GM23338 (cell line): ENCODE results near the gene GLTP. TPM values are rescaled to one million over a fixed set of nuclear protein-coding genes. Genes with fewer than 3 reads are reported as not detected.

Source experiments
- ATAC-seq: fragments of 200-7000 bp; cut with Tn5 transposase; 3 replicates; pipeline ENCODE4 v1.9.1; 2020
- DNase-seq: peaks from one replicate; pipeline ENCODE4 v3.0.0-alpha.2; 2015; ENCODE audit warnings: low spot score
- H2AFZ ChIP-seq: fragments of 200-600 bp; sonication (generic); 2 replicates; pipeline ENCODE4 v1.8.0; 2016; ENCODE audit warnings: antibody characterized with exemption, mild to moderate bottlenecking, moderate library complexity
- H3F3A ChIP-seq: fragments of 200-600 bp; sonication (generic); replicated peaks from 2 replicates; pipeline ENCODE4 v1.8.0; 2017; ENCODE audit warnings: antibody characterized with exemption, mixed run types, low read depth
- H3K27ac ChIP-seq: fragments of 200-600 bp; sonication (generic); 2 replicates; pipeline ENCODE4 v1.6.1; 2016; ENCODE audit warnings: low read depth
- H3K27me3 ChIP-seq: fragments of 200-600 bp; sonication (generic); 2 replicates; pipeline ENCODE4 v1.8.0; 2016; ENCODE audit warnings: mild to moderate bottlenecking, mixed run types, moderate library complexity; ENCODE audit not compliant: insufficient read depth
- H3K36me3 ChIP-seq: fragments of 200-600 bp; sonication (generic); 2 replicates; pipeline ENCODE4 v1.8.0; 2016; ENCODE audit warnings: mild to moderate bottlenecking; ENCODE audit not compliant: insufficient read depth
- H3K4me1 ChIP-seq: fragments of 200-600 bp; sonication (generic); 2 replicates; pipeline ENCODE4 v1.8.0; 2016; ENCODE audit warnings: mild to moderate bottlenecking, moderate library complexity; ENCODE audit not compliant: insufficient read depth
- H3K4me2 ChIP-seq: fragments of 200-600 bp; sonication (generic); 2 replicates; pipeline ENCODE4 v1.7.1; 2017; ENCODE audit warnings: mixed run types
- H3K4me3 ChIP-seq: fragments of 200-600 bp; sonication (generic); 2 replicates; pipeline ENCODE4 v1.6.1; 2016; ENCODE audit warnings: mixed run types
- H3K79me2 ChIP-seq: fragments of 200-600 bp; sonication (generic); replicated peaks from 2 replicates; pipeline ENCODE4 v1.8.0; 2017; ENCODE audit warnings: mild to moderate bottlenecking; ENCODE audit not compliant: insufficient read depth
- H3K9me2 ChIP-seq: fragments of 200-600 bp; sonication (generic); 2 replicates; pipeline ENCODE4 v1.8.0; 2017; ENCODE audit not compliant: insufficient read depth
- H4K20me1 ChIP-seq: fragments of 200-600 bp; sonication (generic); replicated peaks from 2 replicates; pipeline ENCODE4 v1.8.0; 2017; ENCODE audit warnings: mild to moderate bottlenecking; ENCODE audit not compliant: insufficient read depth
- H3K27ac Mint-ChIP-seq: 2 replicates; pipeline ENCODE4 v1.8.0; 2020; ENCODE audit warnings: inconsistent platforms, mild to moderate bottlenecking, moderate library complexity, mixed read lengths
- H3K27me3 Mint-ChIP-seq: 3 replicates; pipeline ENCODE4 v1.8.0; 2022; ENCODE audit warnings: low read depth, mild to moderate bottlenecking, moderate library complexity, mixed read lengths, inconsistent platforms; ENCODE audit not compliant: insufficient read depth, poor library complexity
- H3K36me3 Mint-ChIP-seq: 3 replicates; pipeline ENCODE4 v1.8.0; 2021; ENCODE audit warnings: low read depth, mild to moderate bottlenecking, inconsistent platforms, moderate library complexity, mixed read lengths
- H3K4me1 Mint-ChIP-seq: 3 replicates; pipeline ENCODE4 v1.8.0; 2020; ENCODE audit warnings: mild to moderate bottlenecking, inconsistent platforms, mixed read lengths
- H3K4me3 Mint-ChIP-seq: 3 replicates; pipeline ENCODE4 v1.8.0; 2021; ENCODE audit warnings: moderate library complexity, mild to moderate bottlenecking, inconsistent platforms, mixed read lengths
- H3K9me3 Mint-ChIP-seq: 3 replicates; pipeline ENCODE4 v1.8.0; 2020; ENCODE audit warnings: moderate library complexity, mild to moderate bottlenecking, inconsistent platforms, mixed read lengths
- CTCF ChIP-seq, 2 experiments: fragments of 200-600 bp in 1 of 2; sonication (generic) in 1 of 2; conservative IDR thresholded peaks; 2 replicates each; pipeline versions ENCODE4 v1.5.1 to v1.6.1; 2016 to 2017; ENCODE audit warnings: antibody characterized with exemption in 2 of 2, low read depth in 2 of 2, mild to moderate bottlenecking in 2 of 2, moderate library complexity in 1 of 2
- EZH2 ChIP-seq: fragments of 200-600 bp; sonication (generic); IDR thresholded peaks from one replicate; pipeline ENCODE4 v1.8.0; 2017; ENCODE audit warnings: antibody characterized with exemption, mild to moderate bottlenecking, low read depth; ENCODE audit not compliant: unreplicated experiment
- EZH2phosphoT487 ChIP-seq: fragments of 200-600 bp; sonication (generic); IDR thresholded peaks from one replicate; pipeline ENCODE4 v1.8.1; 2018; ENCODE audit warnings: antibody characterized with exemption; ENCODE audit not compliant: unreplicated experiment
- JUNB ChIP-seq: IDR thresholded peaks from one replicate; pipeline ENCODE4 v1.6.1; 2016; ENCODE audit warnings: antibody characterized with exemption; ENCODE audit not compliant: unreplicated experiment
- NANOG ChIP-seq: IDR thresholded peaks from 2 replicates; pipeline ENCODE4 v1.6.1; 2016; ENCODE audit warnings: antibody characterized with exemption, borderline replicate concordance
- REST ChIP-seq: IDR thresholded peaks from one replicate; pipeline ENCODE4 v1.6.1; 2018; ENCODE audit warnings: antibody characterized with exemption; ENCODE audit not compliant: unreplicated experiment
- STAT1 ChIP-seq: IDR thresholded peaks from one replicate; pipeline ENCODE4 v1.6.1; 2016; ENCODE audit warnings: antibody characterized with exemption; ENCODE audit not compliant: unreplicated experiment
- ZNF114 ChIP-seq: fragments of 250-450 bp; sonication (Bioruptor Pico); IDR thresholded peaks from 2 replicates; pipeline ENCODE4 v1.5.0; 2020; ENCODE audit warnings: mild to moderate bottlenecking, moderate library complexity
- ZNF331 ChIP-seq: fragments of 250-450 bp; sonication (Bioruptor Pico); IDR thresholded peaks from 2 replicates; pipeline ENCODE4 v1.5.0; 2020; ENCODE audit warnings: low read depth, mild to moderate bottlenecking, moderate library complexity
- polyA plus RNA-seq: library from polyadenylated mRNA; unstranded; fragments of >200 nt; fragmentation: Nextera tagmentation; extraction: Ambion mirVana; gene quantifications from 2 replicates; pipeline ENCODE4 v1.2.1, GENCODE V29; 2016
- total RNA-seq: library from RNA; depleted of rRNA; stranded (reverse); fragments of >200 nt; shearing (Covaris generic); gene quantifications from 2 replicates; pipeline ENCODE4 v1.2.3, GENCODE V29; 2014
- TF ChIP-seq, protein P1 (sequence below): IDR thresholded peaks from 2 replicates; pipeline ENCODE4 v1.6.1; 2016; ENCODE audit warnings: antibody characterized with exemption
- TF ChIP-seq, protein P2 (sequence below): fragments of 250-450 bp; sonication (Bioruptor Pico); IDR thresholded peaks from 2 replicates; pipeline ENCODE4 v1.5.0; 2020; ENCODE audit warnings: mild to moderate bottlenecking, moderate library complexity

GLTP gene
- total and polyA plus RNA-seq, 2 experiments from 2014 or later, result 26.5 to 30.2 TPM

DNA sequence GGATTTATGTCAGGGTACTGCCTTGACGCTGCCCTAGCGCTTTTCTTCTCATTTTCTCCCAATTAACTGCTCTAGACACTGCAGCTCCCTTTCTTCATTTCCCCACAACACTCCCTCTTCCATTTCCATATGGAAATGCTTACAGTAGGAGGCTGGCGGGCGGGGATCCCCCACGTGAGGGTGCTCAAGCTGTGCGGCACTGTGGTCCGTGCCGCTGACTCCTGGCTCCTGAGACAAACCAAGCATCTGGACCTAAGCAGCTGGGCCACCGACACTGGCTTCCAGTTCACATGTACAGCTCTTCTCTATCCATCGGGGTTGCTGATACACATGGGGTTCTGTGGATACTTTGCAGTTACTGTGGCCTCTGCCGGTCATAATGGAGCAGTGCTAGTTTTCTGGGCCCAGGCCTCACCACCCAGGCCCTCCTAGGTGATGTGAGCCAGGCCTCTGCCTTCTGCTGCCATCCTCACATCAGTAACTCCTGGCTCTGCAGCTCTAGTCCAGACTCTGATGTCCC is 40.0 kb upstream of the GLTP start (continued):
- TF ChIP-seq REST (no peak), ZNF331 (no peak), STAT1 (no peak), CTCF (conservative IDR thresholded peaks at IDR 0.05; ENCODE audit: low read depth in 2 of 2) (no peak), NANOG (no peak)
- TF ChIP-seq, protein P1, sequence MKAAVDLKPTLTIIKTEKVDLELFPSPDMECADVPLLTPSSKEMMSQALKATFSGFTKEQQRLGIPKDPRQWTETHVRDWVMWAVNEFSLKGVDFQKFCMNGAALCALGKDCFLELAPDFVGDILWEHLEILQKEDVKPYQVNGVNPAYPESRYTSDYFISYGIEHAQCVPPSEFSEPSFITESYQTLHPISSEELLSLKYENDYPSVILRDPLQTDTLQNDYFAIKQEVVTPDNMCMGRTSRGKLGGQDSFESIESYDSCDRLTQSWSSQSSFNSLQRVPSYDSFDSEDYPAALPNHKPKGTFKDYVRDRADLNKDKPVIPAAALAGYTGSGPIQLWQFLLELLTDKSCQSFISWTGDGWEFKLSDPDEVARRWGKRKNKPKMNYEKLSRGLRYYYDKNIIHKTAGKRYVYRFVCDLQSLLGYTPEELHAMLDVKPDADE, result no peak

GRCh38 chr12:109919456-109919855 is 39.1 kb upstream of the GLTP start:
- no peak overlapping the region for H3K4me3 ChIP-seq
- no peaks in the 10 kb centered on the region for H4K20me1 ChIP-seq
- H3K79me2 ChIP-seq, result no peaks in the 10 kb centered on the region
- no peak overlapping the region for H3K27ac Mint-ChIP-seq
- H3K4me1 Mint-ChIP-seq, result peaks cover 8% of the 10 kb centered on the region
- no peaks in the 10 kb centered on the region for H3K4me1 ChIP-seq
- no peaks in the 10 kb centered on the region for H3K27me3 ChIP-seq
- no peak overlapping the region for H2AFZ ChIP-seq
- H3K4me2 ChIP-seq, result no peak overlapping the region
- no peaks in the 10 kb centered on the region for H3K36me3 ChIP-seq
- H3K9me2 ChIP-seq, result no peaks in the 10 kb centered on the region
- H3K4me3 Mint-ChIP-seq, result no peak overlapping the region
- peaks cover 7% of the 10 kb centered on the region; the same call in 2 of the 3 replicates for H3K9me3 Mint-ChIP-seq
- peaks cover 7% of the 10 kb centered on the region for H3K27me3 Mint-ChIP-seq
- H3K36me3 Mint-ChIP-seq, result peaks cover 46% of the 10 kb centered on the region
- H3K27ac ChIP-seq, result no peak overlapping the region
- no peak for ATAC-seq
- 0 out of 2 replicates have a peak, but pooled peaks cover 3% of the 10 kb centered on the region for H3F3A ChIP-seq
- no peak for DNase-seq
- TF ChIP-seq EZH2 (no peak), EZH2phosphoT487 (no peak), JUNB (no peak), NANOG (no peak), ZNF114 (no peak), STAT1 (no peak)
- TF ChIP-seq, protein P1, result no peak
- TF ChIP-seq, protein P2, sequence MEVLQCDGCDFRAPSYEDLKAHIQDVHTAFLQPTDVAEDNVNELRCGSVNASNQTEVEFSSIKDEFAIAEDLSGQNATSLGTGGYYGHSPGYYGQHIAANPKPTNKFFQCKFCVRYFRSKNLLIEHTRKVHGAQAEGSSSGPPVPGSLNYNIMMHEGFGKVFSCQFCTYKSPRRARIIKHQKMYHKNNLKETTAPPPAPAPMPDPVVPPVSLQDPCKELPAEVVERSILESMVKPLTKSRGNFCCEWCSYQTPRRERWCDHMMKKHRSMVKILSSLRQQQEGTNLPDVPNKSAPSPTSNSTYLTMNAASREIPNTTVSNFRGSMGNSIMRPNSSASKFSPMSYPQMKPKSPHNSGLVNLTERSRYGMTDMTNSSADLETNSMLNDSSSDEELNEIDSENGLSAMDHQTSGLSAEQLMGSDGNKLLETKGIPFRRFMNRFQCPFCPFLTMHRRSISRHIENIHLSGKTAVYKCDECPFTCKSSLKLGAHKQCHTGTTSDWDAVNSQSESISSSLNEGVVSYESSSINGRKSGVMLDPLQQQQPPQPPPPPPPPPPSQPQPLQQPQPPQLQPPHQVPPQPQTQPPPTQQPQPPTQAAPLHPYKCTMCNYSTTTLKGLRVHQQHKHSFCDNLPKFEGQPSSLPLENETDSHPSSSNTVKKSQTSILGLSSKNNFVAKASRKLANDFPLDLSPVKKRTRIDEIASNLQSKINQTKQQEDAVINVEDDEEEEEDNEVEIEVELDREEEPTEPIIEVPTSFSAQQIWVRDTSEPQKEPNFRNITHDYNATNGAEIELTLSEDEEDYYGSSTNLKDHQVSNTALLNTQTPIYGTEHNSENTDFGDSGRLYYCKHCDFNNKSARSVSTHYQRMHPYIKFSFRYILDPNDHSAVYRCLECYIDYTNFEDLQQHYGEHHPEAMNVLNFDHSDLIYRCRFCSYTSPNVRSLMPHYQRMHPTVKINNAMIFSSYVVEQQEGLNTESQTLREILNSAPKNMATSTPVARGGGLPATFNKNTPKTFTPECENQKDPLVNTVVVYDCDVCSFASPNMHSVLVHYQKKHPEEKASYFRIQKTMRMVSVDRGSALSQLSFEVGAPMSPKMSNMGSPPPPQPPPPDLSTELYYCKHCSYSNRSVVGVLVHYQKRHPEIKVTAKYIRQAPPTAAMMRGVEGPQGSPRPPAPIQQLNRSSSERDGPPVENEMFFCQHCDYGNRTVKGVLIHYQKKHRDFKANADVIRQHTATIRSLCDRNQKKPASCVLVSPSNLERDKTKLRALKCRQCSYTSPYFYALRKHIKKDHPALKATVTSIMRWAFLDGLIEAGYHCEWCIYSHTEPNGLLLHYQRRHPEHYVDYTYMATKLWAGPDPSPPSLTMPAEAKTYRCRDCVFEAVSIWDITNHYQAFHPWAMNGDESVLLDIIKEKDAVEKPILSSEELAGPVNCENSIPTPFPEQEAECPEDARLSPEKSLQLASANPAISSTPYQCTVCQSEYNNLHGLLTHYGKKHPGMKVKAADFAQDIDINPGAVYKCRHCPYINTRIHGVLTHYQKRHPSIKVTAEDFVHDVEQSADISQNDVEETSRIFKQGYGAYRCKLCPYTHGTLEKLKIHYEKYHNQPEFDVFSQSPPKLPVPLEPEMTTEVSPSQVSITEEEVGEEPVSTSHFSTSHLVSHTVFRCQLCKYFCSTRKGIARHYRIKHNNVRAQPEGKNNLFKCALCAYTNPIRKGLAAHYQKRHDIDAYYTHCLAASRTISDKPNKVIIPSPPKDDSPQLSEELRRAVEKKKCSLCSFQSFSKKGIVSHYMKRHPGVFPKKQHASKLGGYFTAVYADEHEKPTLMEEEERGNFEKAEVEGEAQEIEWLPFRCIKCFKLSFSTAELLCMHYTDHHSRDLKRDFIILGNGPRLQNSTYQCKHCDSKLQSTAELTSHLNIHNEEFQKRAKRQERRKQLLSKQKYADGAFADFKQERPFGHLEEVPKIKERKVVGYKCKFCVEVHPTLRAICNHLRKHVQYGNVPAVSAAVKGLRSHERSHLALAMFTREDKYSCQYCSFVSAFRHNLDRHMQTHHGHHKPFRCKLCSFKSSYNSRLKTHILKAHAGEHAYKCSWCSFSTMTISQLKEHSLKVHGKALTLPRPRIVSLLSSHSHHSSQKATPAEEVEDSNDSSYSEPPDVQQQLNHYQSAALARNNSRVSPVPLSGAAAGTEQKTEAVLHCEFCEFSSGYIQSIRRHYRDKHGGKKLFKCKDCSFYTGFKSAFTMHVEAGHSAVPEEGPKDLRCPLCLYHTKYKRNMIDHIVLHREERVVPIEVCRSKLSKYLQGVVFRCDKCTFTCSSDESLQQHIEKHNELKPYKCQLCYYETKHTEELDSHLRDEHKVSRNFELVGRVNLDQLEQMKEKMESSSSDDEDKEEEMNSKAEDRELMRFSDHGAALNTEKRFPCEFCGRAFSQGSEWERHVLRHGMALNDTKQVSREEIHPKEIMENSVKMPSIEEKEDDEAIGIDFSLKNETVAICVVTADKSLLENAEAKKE (CRISPR knock-in tag), result no peak
